Body of pancreas (tissue), 4 donors: ENCODE measurements around the gene SLC1A4. TPM values are rescaled to one million over a fixed set of nuclear protein-coding genes. Genes with fewer than 3 reads are reported as not detected.

Experiments
- ATAC-seq: fragments of 150-250 bp; one replicate; pipeline ENCODE4 v1.9.1; 2016
- DNase-seq, 4 donors: peaks; one replicate each; pipeline ENCODE4 v3.0.0-alpha.2; 2019
- H3K27ac ChIP-seq, 4 donors: fragments of 200-600 bp; sonication (generic); 1 replicate in 3 of 4; 2 replicates in 1 of 4; pipeline versions ENCODE4 v1.5.1 to v1.6.1; 2016 to 2019; ENCODE audit warnings: mild to moderate bottlenecking in 1 of 4, mixed read lengths in 1 of 4, moderate library complexity in 1 of 4
- H3K27me3 ChIP-seq, 2 donors: fragments of 200-600 bp; sonication (generic); one replicate each; pipeline ENCODE4 v1.6.0; 2016; ENCODE audit warnings: mild to moderate bottlenecking in 1 of 2
- H3K36me3 ChIP-seq, 2 donors: fragments of 200-600 bp; sonication (generic); replicated peaks in 1 of 2; 2 replicates each; pipeline ENCODE4 v1.5.1; 2016; ENCODE audit warnings: low read depth in 2 of 2; ENCODE audit not compliant: insufficient read depth in 1 of 2
- H3K4me1 ChIP-seq: fragments of 200-600 bp; sonication (generic); one replicate; pipeline ENCODE4 v1.6.0; 2016
- H3K4me3 ChIP-seq, 2 donors: fragments of 200-600 bp; sonication (generic); 1 replicate in 1 of 2; 2 replicates in 1 of 2; pipeline ENCODE4 v1.5.1; 2016 to 2019
- H3K9me3 ChIP-seq, 3 donors: fragments of 200-600 bp; sonication (generic); 1 replicate in 2 of 3; 2 replicates in 1 of 3; pipeline ENCODE4 v1.5.1; 2016
- POLR2A ChIP-seq, 3 donors: fragments of 450-650 bp; IDR thresholded peaks; one replicate each; pipeline ENCODE4 v1.6.1; 2016; ENCODE audit warnings: antibody characterized with exemption in 3 of 3, mild to moderate bottlenecking in 2 of 3
- WGBS, 2 donors: methylation state at CpG; one replicate each; pipeline ENCODE4 v1.1.5; 2017; 5-methylcytosine and 5-hydroxymethylcytosine counted together
- intact Hi-C: fragments of 100-400 bp; cut with DNase I; formaldehyde crosslinking; loops from one replicate; pipeline ENCODE4 v1.15.1; 2023
- total RNA-seq, 2 donors: library from RNA; depleted of rRNA; stranded (reverse); fragments of >200 nt; gene quantifications; one replicate each; pipeline ENCODE4 v1.1.0, GENCODE V29; 2016
- TF ChIP-seq, protein P1 (sequence below), 7 experiments: fragments of 450-650 bp in 4 of 7; fragments of 200-600 bp in 3 of 7; sonication (generic) in 3 of 7; IDR thresholded peaks; one replicate each; pipeline ENCODE4 v1.5.1; 2016 to 2019; ENCODE audit warnings: antibody characterized with exemption in 7 of 7

SLC1A4 gene
- total RNA-seq, 2 donors from 2014 or later = 14.5 to 25.4 TPM

DNA sequence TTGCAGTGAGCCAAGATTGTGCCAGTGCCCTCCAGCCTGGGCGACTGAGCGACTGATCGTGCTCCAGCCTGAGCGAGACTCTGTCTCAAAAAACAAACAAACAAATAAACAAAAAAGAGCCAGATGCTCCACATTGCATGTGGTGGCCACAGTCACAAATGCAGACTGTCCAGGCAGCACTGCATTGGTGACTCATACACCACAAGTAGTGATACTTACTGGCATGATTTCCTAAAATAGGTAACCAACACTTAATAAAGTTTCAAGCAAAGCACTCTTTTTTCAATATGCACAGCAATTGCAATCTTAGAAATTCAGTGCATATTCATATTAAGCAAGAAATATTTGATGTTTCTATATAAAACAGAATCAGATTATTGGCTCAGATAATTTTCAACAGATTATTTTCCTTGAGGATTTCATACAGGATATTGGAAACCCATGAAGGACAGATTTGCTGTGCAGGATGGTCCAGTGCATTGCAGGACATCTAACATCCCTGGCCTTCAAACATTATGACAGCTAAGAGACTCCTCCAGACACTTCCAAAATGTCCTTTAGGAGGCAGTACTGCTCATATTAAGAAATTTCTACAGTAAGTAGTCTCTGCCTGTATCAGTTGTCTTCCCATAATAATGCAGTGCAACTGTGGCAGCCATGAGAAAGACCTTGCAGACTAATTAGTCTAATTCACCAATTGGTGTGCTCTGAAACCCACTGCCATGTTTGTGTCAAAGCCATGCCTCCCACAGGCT is 10.5 kb upstream of the SLC1A4 start:
- WGBS, 2 donors = 84 to 88% methylated on average over 4 of the region's 4 CpGs
- peak; percentile 47 for ATAC-seq

GRCh38 chr2:64979744-64980143 is 9.5 kb upstream of the SLC1A4 start:
- Histone ChIP-seq H3K27me3 (no peaks in the 10 kb centered on the region), H3K9me3 (no peaks in the 10 kb centered on the region), H3K27ac (no peak overlapping the region), H3K4me3 (no peak overlapping the region), H3K4me1 (peaks cover 6% of the 10 kb centered on the region), H3K36me3 (no peaks in the 10 kb centered on the region)
- WGBS, 2 donors = 0 to 17% methylated on average over 1 of the region's 1 CpG
- intact Hi-C loops = no loop called here
- ATAC-seq (no peak), DNase-seq (no peak)
- TF ChIP-seq, protein P1, sequence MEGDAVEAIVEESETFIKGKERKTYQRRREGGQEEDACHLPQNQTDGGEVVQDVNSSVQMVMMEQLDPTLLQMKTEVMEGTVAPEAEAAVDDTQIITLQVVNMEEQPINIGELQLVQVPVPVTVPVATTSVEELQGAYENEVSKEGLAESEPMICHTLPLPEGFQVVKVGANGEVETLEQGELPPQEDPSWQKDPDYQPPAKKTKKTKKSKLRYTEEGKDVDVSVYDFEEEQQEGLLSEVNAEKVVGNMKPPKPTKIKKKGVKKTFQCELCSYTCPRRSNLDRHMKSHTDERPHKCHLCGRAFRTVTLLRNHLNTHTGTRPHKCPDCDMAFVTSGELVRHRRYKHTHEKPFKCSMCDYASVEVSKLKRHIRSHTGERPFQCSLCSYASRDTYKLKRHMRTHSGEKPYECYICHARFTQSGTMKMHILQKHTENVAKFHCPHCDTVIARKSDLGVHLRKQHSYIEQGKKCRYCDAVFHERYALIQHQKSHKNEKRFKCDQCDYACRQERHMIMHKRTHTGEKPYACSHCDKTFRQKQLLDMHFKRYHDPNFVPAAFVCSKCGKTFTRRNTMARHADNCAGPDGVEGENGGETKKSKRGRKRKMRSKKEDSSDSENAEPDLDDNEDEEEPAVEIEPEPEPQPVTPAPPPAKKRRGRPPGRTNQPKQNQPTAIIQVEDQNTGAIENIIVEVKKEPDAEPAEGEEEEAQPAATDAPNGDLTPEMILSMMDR (IDR thresholded peaks at IDR 0.05) = no peak
- no peak for TF ChIP-seq POLR2A (IDR thresholded peaks at IDR 0.05)

More for the DNA sequence above, 10.5 kb upstream of the SLC1A4 start:
- H3K4me3 ChIP-seq = no peak overlapping the region
- DNase-seq = no peak
- H3K27me3 ChIP-seq = no peaks in the 10 kb centered on the region
- H3K9me3 ChIP-seq = no peaks in the 10 kb centered on the region
- H3K4me1 ChIP-seq = peaks cover 6% of the 10 kb centered on the region
- H3K36me3 ChIP-seq = no peaks in the 10 kb centered on the region
- intact Hi-C loops = no loop called here
- no peak overlapping the region for H3K27ac ChIP-seq
- TF ChIP-seq, protein P1 (IDR thresholded peaks at IDR 0.05) = peak in 2 of 7 experiments; percentile 10 to 21
- no peak for TF ChIP-seq POLR2A (IDR thresholded peaks at IDR 0.05)

GRCh38 chr2:64980183-64980582 is 9.0 kb upstream of the SLC1A4 start:
- no peak for DNase-seq
- Histone ChIP-seq H3K36me3 (no peaks in the 10 kb centered on the region), H3K27ac (no peak overlapping the region), H3K27me3 (no peaks in the 10 kb centered on the region), H3K4me3 (no peak overlapping the region), H3K9me3 (no peaks in the 10 kb centered on the region), H3K4me1 (peaks cover 4% of the 10 kb centered on the region)
- no peak for TF ChIP-seq POLR2A (IDR thresholded peaks at IDR 0.05)
- TF ChIP-seq, protein P1 (IDR thresholded peaks at IDR 0.05) = no peak
- ATAC-seq = no peak
- intact Hi-C loops = no loop called here
- 30 to 39% methylated on average over 1 of the region's 1 CpG for WGBS, 2 donors

- WGBS, 2 donors = 51 to 54% methylated on average over 2 of the region's 2 CpGs
- H3K9me3 ChIP-seq = no peaks in the 10 kb centered on the region
- TF ChIP-seq, protein P1 (IDR thresholded peaks at IDR 0.05) = no peak
- TF ChIP-seq POLR2A (IDR thresholded peaks at IDR 0.05) = no peak
- ATAC-seq = no peak
- DNase-seq = no peak
- no peaks in the 10 kb centered on the region for H3K4me1 ChIP-seq
- no peak overlapping the region for H3K4me3 ChIP-seq
- H3K27ac ChIP-seq = no peak overlapping the region
- no peaks in the 10 kb centered on the region for H3K36me3 ChIP-seq
- intact Hi-C loops = no loop called here
- H3K27me3 ChIP-seq = no peaks in the 10 kb centered on the region
Observed at GRCh38 chr2:64982311-64982857, 6.8 kb upstream of the SLC1A4 start.
